Nephron (organoid): ENCODE data around the gene MEGF9.

Experiments used
- H3K27ac Mint-ChIP-seq, 3 experiments: 2 replicates each; pipeline ENCODE4 v1.8.0; 2020; ENCODE audit warnings: mixed read lengths in 3 of 3, mild to moderate bottlenecking in 2 of 3, moderate library complexity in 1 of 3
- H3K27me3 Mint-ChIP-seq: 2 replicates; pipeline ENCODE4 v1.8.0; 2021; ENCODE audit warnings: low read depth, mild to moderate bottlenecking, moderate library complexity, mixed read lengths
- H3K36me3 Mint-ChIP-seq: 2 replicates; pipeline ENCODE4 v1.8.0; 2020; ENCODE audit warnings: low read depth, mixed read lengths
- H3K4me1 Mint-ChIP-seq: 2 replicates; pipeline ENCODE4 v1.8.0; 2020; ENCODE audit warnings: mixed read lengths
- H3K4me3 Mint-ChIP-seq, 3 experiments: 2 replicates each; pipeline ENCODE4 v1.8.0; 2020; ENCODE audit warnings: mild to moderate bottlenecking in 3 of 3, mixed read lengths in 3 of 3, moderate library complexity in 2 of 3
- H3K9me3 Mint-ChIP-seq: 2 replicates; pipeline ENCODE4 v1.8.0; 2020; ENCODE audit warnings: mixed read lengths
- CTCF ChIP-seq, 3 experiments: fragments of 200-600 bp; sonication (generic); IDR thresholded peaks; one replicate each; pipeline ENCODE4 v1.5.0; 2021; ENCODE audit warnings: antibody characterized with exemption in 3 of 3; ENCODE audit not compliant: unreplicated experiment in 3 of 3

Gene MEGF9

GRCh38 chr9:120659209-120659608, 55.1 kb downstream of the MEGF9 start:
- no peak for TF ChIP-seq CTCF (IDR thresholded peaks at IDR 0.05; ENCODE audit: unreplicated experiment in 3 of 3)
- H3K27me3 Mint-ChIP-seq = no peaks in the 10 kb centered on the region
- no peak overlapping the region for H3K4me3 Mint-ChIP-seq
- H3K9me3 Mint-ChIP-seq = no peaks in the 10 kb centered on the region
- no peaks in the 10 kb centered on the region for H3K36me3 Mint-ChIP-seq
- peak overlapping the region in 1 of 3 experiments; percentile 49 for H3K27ac Mint-ChIP-seq
- H3K4me1 Mint-ChIP-seq = peaks cover 12% of the 10 kb centered on the region

- no peak overlapping the region for H3K27ac Mint-ChIP-seq
- no peak overlapping the region for H3K4me3 Mint-ChIP-seq
- H3K36me3 Mint-ChIP-seq = no peaks in the 10 kb centered on the region
- no peaks in the 10 kb centered on the region for H3K27me3 Mint-ChIP-seq
- H3K9me3 Mint-ChIP-seq = no peaks in the 10 kb centered on the region
- peaks cover 4% of the 10 kb centered on the region for H3K4me1 Mint-ChIP-seq
- TF ChIP-seq CTCF (IDR thresholded peaks at IDR 0.05; ENCODE audit: unreplicated experiment in 3 of 3) = no peak
These were observed 59.2 kb downstream of the MEGF9 start for GRCh38 chr9:120655005-120655622.

GRCh38 chr9:120654272-120654671, 60.0 kb downstream of the MEGF9 start:
- Mint-ChIP-seq H3K9me3 (no peaks in the 10 kb centered on the region), H3K4me3 (no peak overlapping the region), H3K4me1 (peaks cover 4% of the 10 kb centered on the region), H3K27ac (no peak overlapping the region), H3K27me3 (no peaks in the 10 kb centered on the region), H3K36me3 (no peaks in the 10 kb centered on the region)
- no peak for TF ChIP-seq CTCF (IDR thresholded peaks at IDR 0.05; ENCODE audit: unreplicated experiment in 3 of 3)

GRCh38 chr9:120653762-120654161, 60.5 kb downstream of the MEGF9 start:
- Mint-ChIP-seq H3K4me3 (no peak overlapping the region), H3K27me3 (no peaks in the 10 kb centered on the region), H3K4me1 (peaks cover 4% of the 10 kb centered on the region), H3K9me3 (no peaks in the 10 kb centered on the region), H3K27ac (no peak overlapping the region), H3K36me3 (no peaks in the 10 kb centered on the region)
- TF ChIP-seq CTCF (IDR thresholded peaks at IDR 0.05; ENCODE audit: unreplicated experiment in 3 of 3) = no peak

GRCh38 chr9:120652934-120653333, 61.3 kb downstream of the MEGF9 start:
- H3K4me1 Mint-ChIP-seq = peaks cover 4% of the 10 kb centered on the region
- no peaks in the 10 kb centered on the region for H3K36me3 Mint-ChIP-seq
- H3K9me3 Mint-ChIP-seq = no peaks in the 10 kb centered on the region
- H3K27ac Mint-ChIP-seq = no peak overlapping the region
- H3K4me3 Mint-ChIP-seq = no peak overlapping the region
- no peak for TF ChIP-seq CTCF (IDR thresholded peaks at IDR 0.05; ENCODE audit: unreplicated experiment in 3 of 3)
- no peaks in the 10 kb centered on the region for H3K27me3 Mint-ChIP-seq

GRCh38 chr9:120650352-120650751, 63.9 kb downstream of the MEGF9 start:
- Mint-ChIP-seq H3K36me3 (no peaks in the 10 kb centered on the region), H3K27ac (no peak overlapping the region), H3K4me1 (peaks cover 4% of the 10 kb centered on the region), H3K9me3 (no peaks in the 10 kb centered on the region), H3K4me3 (no peak overlapping the region), H3K27me3 (no peaks in the 10 kb centered on the region)
- TF ChIP-seq CTCF (IDR thresholded peaks at IDR 0.05; ENCODE audit: unreplicated experiment in 3 of 3) = no peak
